Neuron (in vitro differentiated cells): ENCODE data around the gene LTK.

ENCODE experiments used
- H2AFZ ChIP-seq: one replicate; pipeline ENCODE4 v1.6.1; 2013; ENCODE audit warnings: low read depth, mild to moderate bottlenecking, inconsistent platforms, low read length, moderate library complexity
- H3K27me3 ChIP-seq: one replicate; pipeline ENCODE4 v1.6.1; 2013; ENCODE audit warnings: low read length; ENCODE audit not compliant: insufficient read depth
- H3K36me3 ChIP-seq: one replicate; pipeline ENCODE4 v1.6.1; 2013; ENCODE audit warnings: low read length; ENCODE audit not compliant: insufficient read depth
- H3K4me1 ChIP-seq: one replicate; pipeline ENCODE4 v1.6.1; 2013; ENCODE audit warnings: low read length; ENCODE audit not compliant: insufficient read depth
- H3K4me3 ChIP-seq: 2 replicates; pipeline ENCODE4 v1.5.1; 2013; ENCODE audit warnings: mild to moderate bottlenecking, low read length, moderate library complexity
- H3K9me3 ChIP-seq: one replicate; pipeline ENCODE4 v1.6.1; 2013; ENCODE audit warnings: low read length

Gene LTK

GRCh38 chr15:41513506-41514227, at the start of gene LTK:
Gene LTK (minus strand): TSS chr15:41513827. CDS start chr15:41513709, 118 bp downstream.
- H3K27me3 ChIP-seq, result peaks cover 47% of the 10 kb centered on the region
- H2AFZ ChIP-seq, result no peak within 1 kb of the TSS
- H3K4me3 ChIP-seq, result no peak within 1 kb of the TSS
- H3K9me3 ChIP-seq, result peaks cover 3% of the 10 kb centered on the region
- H3K4me1 ChIP-seq, result peaks cover 12% of the 10 kb centered on the region
- H3K36me3 ChIP-seq, result peaks cover 7% of the 10 kb centered on the region

- no peaks in the 10 kb centered on the region for H3K27me3 ChIP-seq
- no peak overlapping the region for H2AFZ ChIP-seq
- peaks cover 50% of the 10 kb centered on the region for H3K4me1 ChIP-seq
- H3K4me3 ChIP-seq, result no peak overlapping the region
- no peaks in the 10 kb centered on the region for H3K9me3 ChIP-seq
- no peaks in the 10 kb centered on the region for H3K36me3 ChIP-seq
Measured at GRCh38 chr15:41562784-41563198, 49.2 kb upstream of the LTK start.

DNA sequence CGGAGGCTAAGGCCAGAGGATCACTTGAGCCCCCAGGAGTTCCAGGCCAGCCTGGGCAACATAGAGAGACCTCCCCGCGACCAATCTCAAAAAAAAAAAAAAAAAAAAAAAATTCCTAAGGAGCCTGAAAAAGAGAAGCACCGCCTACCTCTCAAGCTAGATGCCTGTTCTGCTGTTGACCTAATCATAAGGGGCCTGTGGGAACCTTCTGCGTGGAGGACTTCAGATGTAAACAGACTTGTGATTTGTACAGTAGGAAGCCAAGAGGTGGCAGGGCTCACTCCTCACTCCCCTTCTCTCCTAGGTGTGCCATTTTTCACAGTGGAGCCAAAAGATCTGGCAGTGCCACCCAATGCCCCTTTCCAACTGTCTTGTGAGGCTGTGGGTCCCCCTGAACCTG, 48.6 kb upstream of the LTK start:
- peaks cover 49% of the 10 kb centered on the region for H3K4me1 ChIP-seq
- H3K4me3 ChIP-seq, result no peak overlapping the region
- no peaks in the 10 kb centered on the region for H3K27me3 ChIP-seq
- no peak overlapping the region for H2AFZ ChIP-seq
- no peaks in the 10 kb centered on the region for H3K36me3 ChIP-seq
- H3K9me3 ChIP-seq, result no peaks in the 10 kb centered on the region

DNA sequence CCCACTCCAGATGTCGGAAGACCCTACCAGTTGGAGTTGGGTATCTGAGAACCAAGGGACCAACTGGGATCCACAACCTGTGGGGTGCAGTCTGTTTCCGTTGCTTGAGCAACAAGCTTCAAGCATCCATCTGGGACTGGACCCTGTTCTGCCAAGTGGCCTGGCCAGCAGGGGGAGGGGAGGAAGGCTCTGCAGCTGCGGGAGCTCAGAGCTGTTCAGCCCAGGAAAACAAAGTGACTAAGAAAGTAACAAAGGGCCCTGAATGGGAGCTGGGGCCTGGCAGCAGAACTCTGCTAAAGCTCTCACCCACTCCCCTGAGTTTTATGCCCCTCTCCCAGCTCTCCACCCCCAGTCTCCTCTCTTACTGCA, 48.1 kb upstream of the LTK start:
- Histone ChIP-seq H3K9me3 (no peaks in the 10 kb centered on the region), H3K4me3 (no peak overlapping the region), H3K27me3 (no peaks in the 10 kb centered on the region), H3K4me1 (peaks cover 49% of the 10 kb centered on the region), H3K36me3 (no peaks in the 10 kb centered on the region), H2AFZ (no peak overlapping the region)

- no peaks in the 10 kb centered on the region for H3K9me3 ChIP-seq
- no peaks in the 10 kb centered on the region for H3K27me3 ChIP-seq
- H3K4me3 ChIP-seq, result no peak overlapping the region
- H2AFZ ChIP-seq, result no peak overlapping the region
- H3K36me3 ChIP-seq, result no peaks in the 10 kb centered on the region
- H3K4me1 ChIP-seq, result peaks cover 47% of the 10 kb centered on the region
Measured at GRCh38 chr15:41561104-41561776, 47.6 kb upstream of the LTK start.

DNA sequence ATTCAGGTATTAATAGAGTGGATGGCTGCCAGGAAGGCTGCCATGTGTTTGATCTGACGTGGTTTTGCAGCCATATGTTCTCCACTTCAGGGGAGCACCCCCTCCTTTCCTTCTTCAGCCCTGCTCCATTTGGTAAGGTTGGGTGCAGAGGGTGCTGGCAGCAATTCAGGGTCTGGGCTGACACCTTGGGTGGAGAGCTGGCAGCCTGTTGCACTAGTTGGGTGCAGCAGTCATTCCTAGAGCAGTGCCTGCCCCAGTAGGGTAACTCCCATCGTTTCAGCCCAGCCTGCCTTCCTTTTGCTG, 46.9 kb upstream of the LTK start:
- no peaks in the 10 kb centered on the region for H3K36me3 ChIP-seq
- no peaks in the 10 kb centered on the region for H3K27me3 ChIP-seq
- no peaks in the 10 kb centered on the region for H3K9me3 ChIP-seq
- H3K4me3 ChIP-seq, result no peak overlapping the region
- H3K4me1 ChIP-seq, result peaks cover 47% of the 10 kb centered on the region
- H2AFZ ChIP-seq, result no peak overlapping the region

DNA sequence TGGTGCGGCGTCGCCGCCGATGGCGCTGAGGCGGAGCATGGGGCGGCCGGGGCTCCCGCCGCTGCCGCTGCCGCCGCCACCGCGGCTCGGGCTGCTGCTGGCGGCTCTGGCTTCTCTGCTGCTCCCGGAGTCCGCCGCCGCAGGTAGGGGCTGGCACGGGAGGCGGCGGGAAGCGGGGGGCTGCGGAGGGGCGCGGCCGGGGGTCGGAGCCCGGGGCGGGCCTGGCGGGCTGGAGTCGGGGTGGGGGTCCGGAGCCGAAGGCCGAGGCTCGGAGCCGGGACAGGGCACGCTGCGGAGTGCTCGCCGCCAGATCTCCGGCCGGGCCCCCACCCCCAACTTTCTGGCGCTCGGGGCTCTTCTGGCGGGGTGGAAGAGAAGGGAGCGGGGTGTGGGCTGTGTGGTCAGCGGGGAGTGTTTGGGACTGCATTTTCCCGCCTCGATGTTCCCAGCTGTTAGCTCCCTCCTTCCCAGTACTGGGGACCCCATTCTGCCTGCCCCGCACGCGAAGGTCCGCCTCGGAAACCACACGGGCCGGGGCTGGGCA, 45.7 kb upstream of the LTK start:
- H3K36me3 ChIP-seq, result no peaks in the 10 kb centered on the region
- no peaks in the 10 kb centered on the region for H3K9me3 ChIP-seq
- H3K4me3 ChIP-seq, result peak overlapping the region; percentile 69
- H2AFZ ChIP-seq, result peak overlapping the region; percentile 44
- H3K27me3 ChIP-seq, result peaks cover 3% of the 10 kb centered on the region
- peaks cover 37% of the 10 kb centered on the region for H3K4me1 ChIP-seq

GRCh38 chr15:41558400-41559238, 45.0 kb upstream of the LTK start, which contains the start of gene TYRO3:
Gene TYRO3 (plus strand): TSS chr15:41559212. CDS start chr15:41559258, 46 bp downstream.
- peak within 1 kb of the TSS; percentile 69 for H3K4me3 ChIP-seq
- no peaks in the 10 kb centered on the region for H3K36me3 ChIP-seq
- H3K4me1 ChIP-seq, result peaks cover 31% of the 10 kb centered on the region
- H3K9me3 ChIP-seq, result no peaks in the 10 kb centered on the region
- H2AFZ ChIP-seq, result peak within 1 kb of the TSS; percentile 44
- peaks cover 3% of the 10 kb centered on the region for H3K27me3 ChIP-seq

- peak overlapping the region; percentile 69 for H3K4me3 ChIP-seq
- no peaks in the 10 kb centered on the region for H3K36me3 ChIP-seq
- H3K27me3 ChIP-seq, result peaks cover 3% of the 10 kb centered on the region
- H3K4me1 ChIP-seq, result peaks cover 28% of the 10 kb centered on the region
- H2AFZ ChIP-seq, result peak overlapping the region; percentile 19
- no peaks in the 10 kb centered on the region for H3K9me3 ChIP-seq
Measured at GRCh38 chr15:41557673-41558399, 44.2 kb upstream of the LTK start.

GRCh38 chr15:41556677-41557076, 43.0 kb upstream of the LTK start:
- Histone ChIP-seq H2AFZ (no peak overlapping the region), H3K9me3 (no peaks in the 10 kb centered on the region), H3K36me3 (no peaks in the 10 kb centered on the region), H3K4me3 (no peak overlapping the region), H3K4me1 (peaks cover 20% of the 10 kb centered on the region), H3K27me3 (peaks cover 3% of the 10 kb centered on the region)

DNA sequence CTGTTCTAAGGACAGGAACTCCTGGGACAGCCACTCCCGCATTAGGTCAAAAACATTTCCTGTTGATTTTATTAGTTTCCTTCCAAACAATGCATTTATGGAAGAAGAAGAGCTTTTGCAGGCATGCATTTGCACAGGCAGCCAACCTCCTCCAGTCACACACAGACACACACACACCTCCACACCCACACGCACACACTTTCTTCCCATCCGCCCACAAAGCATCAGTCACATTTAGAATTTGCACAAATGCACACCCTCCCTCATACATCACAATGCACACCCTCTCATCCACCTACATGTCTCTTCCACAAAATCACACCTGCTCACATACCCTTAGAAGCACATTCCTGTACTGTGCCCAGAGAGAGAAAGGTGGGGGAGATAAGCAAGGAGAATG, 41.3 kb upstream of the LTK start:
- no peak overlapping the region for H3K4me3 ChIP-seq
- no peaks in the 10 kb centered on the region for H3K9me3 ChIP-seq
- peaks cover 15% of the 10 kb centered on the region for H3K4me1 ChIP-seq
- H3K27me3 ChIP-seq, result peaks cover 3% of the 10 kb centered on the region
- H2AFZ ChIP-seq, result no peak overlapping the region
- no peaks in the 10 kb centered on the region for H3K36me3 ChIP-seq

GRCh38 chr15:41554343-41554742, 40.7 kb upstream of the LTK start:
- Histone ChIP-seq H3K27me3 (peaks cover 3% of the 10 kb centered on the region), H2AFZ (no peak overlapping the region), H3K9me3 (no peaks in the 10 kb centered on the region), H3K36me3 (no peaks in the 10 kb centered on the region), H3K4me1 (peaks cover 10% of the 10 kb centered on the region), H3K4me3 (no peak overlapping the region)
